T-helper 17 cell (primary cell): Measurements from ENCODE around the gene F12. TPM values are rescaled to one million over a fixed set of nuclear protein-coding genes. Genes with fewer than 3 reads are reported as not detected.
"Not testable (repeated sequence)": the region's sequence is repeated elsewhere in the genome, so short reads cannot be mapped to it uniquely, and the experiment has no call there.

Experiments used
- ATAC-seq: fragments of 150-1000 bp; cut with Tn5 transposase; 2 replicates; pipeline ENCODE4 v1.10.0; 2021; ENCODE audit warnings: mild to moderate bottlenecking, moderate library complexity
- DNase-seq, 3 donors: peaks; one replicate each; pipeline versions ENCODE4 v3.0.0 to v3.0.0-alpha.2; 2020 to 2021
- H3K9me3 ChIP-seq: one replicate; pipeline ENCODE4 v1.7.0; 2013; ENCODE audit warnings: low read length, mild to moderate bottlenecking; ENCODE audit not compliant: control insufficient read depth, poor library complexity, severe bottlenecking
- H3K27ac Mint-ChIP-seq: one replicate; pipeline ENCODE4 v1.8.0; 2022; ENCODE audit warnings: mild to moderate bottlenecking, moderate library complexity, mixed read lengths
- H3K27me3 Mint-ChIP-seq: one replicate; pipeline ENCODE4 v1.8.0; 2022; ENCODE audit warnings: mixed read lengths
- H3K36me3 Mint-ChIP-seq: one replicate; pipeline ENCODE4 v1.8.0; 2022; ENCODE audit warnings: low read depth, mixed read lengths
- H3K4me1 Mint-ChIP-seq: one replicate; pipeline ENCODE4 v1.8.0; 2022; ENCODE audit warnings: mild to moderate bottlenecking, mixed read lengths
- H3K4me3 Mint-ChIP-seq: one replicate; pipeline ENCODE4 v1.8.0; 2022; ENCODE audit warnings: mild to moderate bottlenecking, moderate library complexity, mixed read lengths
- total RNA-seq, 4 donors: library from RNA in 2 of 4; stranded (reverse) in 2 of 4; gene quantifications; one replicate each; pipeline ENCODE4 v1.2.3 and lab custom pipeline; 2022 to 2026

Gene F12
- total RNA-seq, 2 donors from 2014 or later = 0.62 to 1.1 TPM

GRCh38 chr5:177425196-177425800 is 15.9 kb upstream of the F12 start:
- DNase-seq (no peak), ATAC-seq (no peak)
- Mint-ChIP-seq H3K27me3 (no peaks in the 10 kb centered on the region), H3K27ac (peak overlapping the region; percentile 98), H3K4me3 (peak overlapping the region; percentile 99), H3K4me1 (peaks cover 29% of the 10 kb centered on the region), H3K36me3 (peaks cover 5% of the 10 kb centered on the region)
- H3K9me3 ChIP-seq = no peaks in the 10 kb centered on the region

- no peaks in the 10 kb centered on the region for H3K27me3 Mint-ChIP-seq
- peaks cover 2% of the 10 kb centered on the region for H3K36me3 Mint-ChIP-seq
- no peak overlapping the region for H3K27ac Mint-ChIP-seq
- peaks cover 16% of the 10 kb centered on the region for H3K4me1 Mint-ChIP-seq
- H3K4me3 Mint-ChIP-seq = no peak overlapping the region
- ATAC-seq = no peak
- no peaks in the 10 kb centered on the region for H3K9me3 ChIP-seq
- no peak for DNase-seq
Observed at GRCh38 chr5:177423671-177424070, 14.3 kb upstream of the F12 start.

GRCh38 chr5:177421062-177421798 is 11.9 kb upstream of the F12 start:
- ATAC-seq = no peak
- peaks cover 7% of the 10 kb centered on the region for H3K4me1 Mint-ChIP-seq
- H3K27ac Mint-ChIP-seq = no peak overlapping the region

GRCh38 chr5:177420472-177420871 is 11.1 kb upstream of the F12 start:
- H3K4me3 Mint-ChIP-seq, H3K36me3 Mint-ChIP-seq, DNase-seq, H3K4me1 Mint-ChIP-seq, H3K27me3 Mint-ChIP-seq, H3K27ac Mint-ChIP-seq, H3K9me3 ChIP-seq, ATAC-seq: not testable (repeated sequence)

More at GRCh38 chr5:177421062-177421798, 11.9 kb upstream of the F12 start:
- DNase-seq = no peak
- H3K9me3 ChIP-seq = no peaks in the 10 kb centered on the region
- peaks cover under 1% of the 10 kb centered on the region for H3K36me3 Mint-ChIP-seq
- H3K27me3 Mint-ChIP-seq = no peaks in the 10 kb centered on the region
- H3K4me3 Mint-ChIP-seq = no peak overlapping the region

GRCh38 chr5:177419046-177419445 is 9.7 kb upstream of the F12 start:
- no peaks in the 10 kb centered on the region for H3K9me3 ChIP-seq
- H3K4me1 Mint-ChIP-seq = peaks cover 8% of the 10 kb centered on the region
- no peaks in the 10 kb centered on the region for H3K36me3 Mint-ChIP-seq
- ATAC-seq (no peak), DNase-seq (no peak)
- peak overlapping the region; percentile 62 for H3K27ac Mint-ChIP-seq
- no peak overlapping the region for H3K4me3 Mint-ChIP-seq
- H3K27me3 Mint-ChIP-seq = no peaks in the 10 kb centered on the region

GRCh38 chr5:177417081-177417480 is 7.7 kb upstream of the F12 start:
- H3K9me3 ChIP-seq, H3K4me3 Mint-ChIP-seq, H3K36me3 Mint-ChIP-seq, ATAC-seq, DNase-seq, H3K27me3 Mint-ChIP-seq, H3K27ac Mint-ChIP-seq: not testable (repeated sequence)
- H3K4me1 Mint-ChIP-seq = peaks cover 19% of the 10 kb centered on the region

- ATAC-seq (no peak), DNase-seq (no peak)
- H3K27me3 Mint-ChIP-seq = no peaks in the 10 kb centered on the region
- H3K9me3 ChIP-seq = no peaks in the 10 kb centered on the region
- H3K36me3 Mint-ChIP-seq = no peaks in the 10 kb centered on the region
- peak overlapping the region; percentile 51 for H3K27ac Mint-ChIP-seq
- H3K4me3 Mint-ChIP-seq = no peak overlapping the region
- H3K4me1 Mint-ChIP-seq = peaks cover 27% of the 10 kb centered on the region
Observed at GRCh38 chr5:177414481-177414880, 5.1 kb upstream of the F12 start.

GRCh38 chr5:177412603-177413233 is 3.4 kb upstream of the F12 start:
- Mint-ChIP-seq H3K4me1 (peaks cover 29% of the 10 kb centered on the region), H3K4me3 (peak overlapping the region; percentile 73), H3K36me3 (no peaks in the 10 kb centered on the region), H3K27ac (peak overlapping the region; percentile 75), H3K27me3 (no peaks in the 10 kb centered on the region)
- DNase-seq (no peak), ATAC-seq (peak; percentile 75)
- no peaks in the 10 kb centered on the region for H3K9me3 ChIP-seq

GRCh38 chr5:177410575-177410974 is 1.2 kb upstream of the F12 start:
- no peaks in the 10 kb centered on the region for H3K9me3 ChIP-seq
- H3K36me3 Mint-ChIP-seq = no peaks in the 10 kb centered on the region
- H3K27me3 Mint-ChIP-seq = no peaks in the 10 kb centered on the region
- DNase-seq (no peak), ATAC-seq (no peak)
- H3K4me1 Mint-ChIP-seq = peaks cover 32% of the 10 kb centered on the region
- no peak overlapping the region for H3K27ac Mint-ChIP-seq
- no peak overlapping the region for H3K4me3 Mint-ChIP-seq

GRCh38 chr5:177405805-177406204 is 3.6 kb downstream of the F12 start:
- no peaks in the 10 kb centered on the region for H3K27me3 Mint-ChIP-seq
- no peaks in the 10 kb centered on the region for H3K9me3 ChIP-seq
- ATAC-seq (no peak), DNase-seq (no peak)
- no peaks in the 10 kb centered on the region for H3K36me3 Mint-ChIP-seq
- H3K27ac Mint-ChIP-seq = no peak overlapping the region
- H3K4me3 Mint-ChIP-seq = no peak overlapping the region
- peaks cover 25% of the 10 kb centered on the region for H3K4me1 Mint-ChIP-seq

GRCh38 chr5:177405312-177405711 is 4.1 kb downstream of the F12 start:
- H3K4me3 Mint-ChIP-seq = peak overlapping the region; percentile 68
- peaks cover 21% of the 10 kb centered on the region for H3K4me1 Mint-ChIP-seq
- H3K36me3 Mint-ChIP-seq = no peaks in the 10 kb centered on the region
- DNase-seq = no peak
- H3K9me3 ChIP-seq = no peaks in the 10 kb centered on the region
- H3K27me3 Mint-ChIP-seq = no peaks in the 10 kb centered on the region
- no peak for ATAC-seq
- no peak overlapping the region for H3K27ac Mint-ChIP-seq

GRCh38 chr5:177404641-177405179 is 4.7 kb downstream of the F12 start:
- Mint-ChIP-seq H3K4me1 (peaks cover 21% of the 10 kb centered on the region), H3K36me3 (no peaks in the 10 kb centered on the region), H3K4me3 (peak overlapping the region; percentile 68), H3K27me3 (no peaks in the 10 kb centered on the region), H3K27ac (no peak overlapping the region)
- ATAC-seq (no peak), DNase-seq (no peak)
- no peaks in the 10 kb centered on the region for H3K9me3 ChIP-seq

GRCh38 chr5:177403792-177404640 is 5.3 kb downstream of the F12 start:
- no peaks in the 10 kb centered on the region for H3K9me3 ChIP-seq
- DNase-seq (peak; percentile 77 to 80 (median 79)), ATAC-seq (peak; percentile 83)
- Mint-ChIP-seq H3K27me3 (no peaks in the 10 kb centered on the region), H3K36me3 (no peaks in the 10 kb centered on the region), H3K27ac (peak overlapping the region; percentile 85), H3K4me3 (peak overlapping the region; percentile 87), H3K4me1 (peaks cover 19% of the 10 kb centered on the region)
